HG02973 (cell line): ENCODE results near the gene SNX22.

ENCODE experiments used
- ATAC-seq: cut with Tn5 transposase; IDR thresholded peaks from one replicate; pipeline ENCODE4 v1.9.1; 2021; ENCODE audit warnings: moderate library complexity; ENCODE audit not compliant: unreplicated experiment

SNX22 gene

DNA sequence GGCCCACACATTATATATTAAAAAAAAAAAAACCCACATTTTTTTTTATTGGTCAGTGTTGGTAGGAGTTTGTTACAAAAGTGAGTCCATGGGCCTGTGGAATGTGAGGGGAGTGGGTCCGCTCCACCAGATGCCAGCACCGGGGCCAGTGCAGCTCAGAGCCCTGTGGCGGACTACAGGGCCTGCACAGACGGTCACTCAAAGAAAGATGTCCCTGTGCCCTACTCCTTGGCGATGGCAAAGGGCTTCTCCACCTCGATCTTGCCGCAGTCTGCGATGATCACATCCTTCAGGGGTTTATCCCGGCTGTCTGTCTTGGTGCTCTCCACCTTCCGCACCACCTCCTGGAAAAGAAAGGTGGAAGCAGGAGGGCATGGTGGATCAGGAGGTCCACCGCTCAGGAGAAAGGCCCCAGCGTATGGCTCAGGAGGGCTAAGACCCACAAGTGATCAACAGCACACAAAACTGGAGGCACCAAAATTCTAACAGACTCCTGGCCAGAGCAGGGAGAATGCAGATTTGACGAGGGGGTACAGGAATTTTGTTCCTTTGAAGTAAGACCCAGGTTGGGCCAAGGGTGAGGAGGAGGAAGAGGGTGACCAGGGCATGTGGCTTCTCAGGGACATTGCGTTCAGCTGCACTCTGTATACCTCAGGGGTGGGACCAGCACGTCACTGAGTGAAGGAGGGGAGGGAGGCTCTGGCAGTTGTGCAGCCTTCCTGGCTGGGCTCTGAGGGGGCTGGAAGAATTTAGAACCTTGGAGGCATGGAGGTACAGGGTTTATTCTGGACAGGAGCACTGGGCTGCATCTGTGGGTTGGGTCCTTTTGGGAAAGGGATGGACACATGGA is 4.5 kb downstream of the SNX22 start:
- no peak for ATAC-seq

DNA sequence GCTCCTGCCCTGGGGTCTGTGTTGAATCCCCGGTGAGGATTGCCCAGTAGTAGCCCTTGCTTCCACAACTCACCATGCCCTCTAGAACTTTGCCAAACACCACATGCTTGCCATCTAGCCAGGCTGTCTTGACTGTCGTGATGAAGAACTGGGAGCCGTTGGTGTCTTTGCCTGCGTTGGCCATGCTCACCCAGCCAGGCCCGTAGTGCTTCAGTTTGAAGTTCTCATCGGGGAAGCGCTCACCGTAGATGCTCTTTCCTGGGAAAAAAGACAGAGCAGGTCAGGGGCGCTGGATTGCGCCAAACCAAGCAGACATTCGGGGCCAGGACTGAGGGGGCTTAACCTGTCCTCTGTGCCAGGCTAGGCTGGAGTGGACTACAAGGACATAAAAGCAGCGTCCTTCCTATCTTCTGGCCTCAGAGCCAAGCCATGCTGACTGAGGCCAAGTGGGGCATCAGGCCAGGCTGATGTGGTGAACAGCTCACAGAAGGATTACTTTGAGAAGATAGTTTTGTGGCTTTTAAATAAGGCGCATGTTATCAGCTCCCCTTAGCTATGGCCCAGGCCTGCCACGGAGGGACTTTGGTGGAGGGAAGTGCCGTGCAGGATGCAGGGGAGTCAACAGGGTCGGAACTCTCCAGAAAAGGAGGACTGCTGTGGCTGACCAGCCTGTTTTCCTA is 5.3 kb downstream of the SNX22 start:
- ATAC-seq = no peak

DNA sequence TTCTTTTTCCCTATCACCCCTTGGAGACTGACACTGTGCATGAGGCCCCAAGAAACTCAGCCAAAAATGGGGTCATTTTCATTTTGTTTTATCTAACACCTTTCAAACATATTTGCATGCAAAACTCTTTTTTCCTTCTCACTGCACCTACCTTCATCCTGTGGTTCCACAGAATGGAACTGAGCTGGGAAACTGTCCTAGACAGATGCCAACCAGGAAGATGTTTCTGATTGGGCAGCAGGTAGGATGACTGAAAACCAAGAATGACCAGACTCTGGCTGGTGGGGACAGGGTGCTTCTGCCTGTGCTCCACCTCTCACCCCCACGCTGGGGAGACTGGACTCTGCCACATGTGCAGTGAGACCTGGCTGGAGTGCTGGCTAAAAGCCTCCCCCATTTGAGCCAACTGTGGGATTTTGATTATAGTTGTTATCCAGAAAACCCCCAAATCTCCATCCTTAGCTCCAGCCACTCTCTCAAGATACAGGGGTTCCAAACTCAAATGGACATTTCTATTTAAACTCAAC is 6.1 kb downstream of the SNX22 start:
- ATAC-seq = no peak

DNA sequence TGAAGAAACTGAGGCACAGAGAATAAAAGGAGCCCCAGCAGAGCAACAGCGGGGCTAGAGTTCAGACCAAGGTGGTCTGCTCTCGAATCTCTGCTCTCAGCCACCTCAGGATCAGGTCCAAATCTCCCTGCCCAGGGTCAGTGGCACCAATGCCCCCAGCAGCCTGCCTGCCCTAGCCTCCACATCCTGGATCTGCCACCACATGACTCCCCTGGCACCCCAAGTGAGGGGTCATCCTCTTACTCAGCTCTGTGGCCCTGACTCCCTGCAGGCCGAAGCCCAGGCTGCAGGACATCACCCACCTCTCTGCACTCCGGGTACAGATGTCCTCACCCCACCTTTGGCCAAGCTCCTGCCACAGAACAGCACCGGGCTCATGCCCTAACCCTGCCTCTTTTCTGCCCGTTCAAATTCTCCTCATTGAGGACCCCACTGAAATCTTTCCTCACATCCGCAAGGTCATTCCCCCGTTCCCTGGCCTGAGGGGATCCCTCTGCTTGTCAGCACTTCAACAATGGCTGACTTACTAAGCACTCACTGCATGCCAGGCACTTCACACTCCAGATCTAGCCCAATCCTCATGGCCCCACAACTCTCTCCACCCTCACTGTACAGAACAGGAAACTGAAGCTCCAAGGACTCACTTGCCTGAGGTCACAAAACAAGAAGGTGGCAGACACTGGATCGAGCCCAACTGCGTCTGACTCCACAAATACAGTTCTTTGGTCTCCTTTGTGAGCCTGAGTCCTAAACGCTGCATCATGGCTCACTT is 7.0 kb downstream of the SNX22 start:
- no peak for ATAC-seq

DNA sequence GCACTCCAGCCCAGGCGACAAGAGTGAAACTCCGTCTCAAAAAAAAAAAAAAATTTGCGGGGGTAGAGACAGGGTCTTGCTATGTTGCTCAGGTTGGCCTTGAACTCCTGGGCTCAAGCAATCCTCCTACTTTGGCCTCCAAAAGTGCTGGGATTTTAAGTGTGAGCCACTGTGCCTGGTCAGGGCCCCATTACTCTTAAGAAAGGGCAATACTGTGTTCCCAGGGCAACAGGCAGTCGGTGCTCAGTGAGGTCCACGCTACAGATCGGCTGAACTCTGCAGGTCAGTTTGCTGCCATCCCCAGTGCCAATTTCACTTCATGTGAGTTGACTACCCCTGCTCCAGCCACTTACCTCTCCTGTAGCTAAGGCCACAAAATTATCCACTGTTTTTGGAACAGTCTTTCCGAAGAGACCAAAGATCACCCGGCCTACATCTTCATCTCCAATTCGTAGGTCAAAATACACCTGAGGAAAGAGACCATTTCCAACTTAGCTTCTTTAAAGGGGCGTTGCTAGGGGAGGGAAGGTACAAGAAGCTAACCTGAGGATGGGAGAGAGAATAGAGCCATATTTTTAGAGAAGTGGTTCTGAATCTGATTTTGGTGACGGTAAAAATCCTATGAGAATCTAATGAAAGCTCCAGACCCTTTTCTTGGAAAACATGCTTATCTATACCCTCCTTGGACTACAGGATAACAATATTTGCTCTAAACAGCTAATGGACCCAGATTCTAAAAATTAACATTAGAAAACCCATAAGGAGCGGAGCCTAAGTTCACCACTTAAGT is 10.4 kb downstream of the SNX22 start:
- no peak for ATAC-seq

DNA sequence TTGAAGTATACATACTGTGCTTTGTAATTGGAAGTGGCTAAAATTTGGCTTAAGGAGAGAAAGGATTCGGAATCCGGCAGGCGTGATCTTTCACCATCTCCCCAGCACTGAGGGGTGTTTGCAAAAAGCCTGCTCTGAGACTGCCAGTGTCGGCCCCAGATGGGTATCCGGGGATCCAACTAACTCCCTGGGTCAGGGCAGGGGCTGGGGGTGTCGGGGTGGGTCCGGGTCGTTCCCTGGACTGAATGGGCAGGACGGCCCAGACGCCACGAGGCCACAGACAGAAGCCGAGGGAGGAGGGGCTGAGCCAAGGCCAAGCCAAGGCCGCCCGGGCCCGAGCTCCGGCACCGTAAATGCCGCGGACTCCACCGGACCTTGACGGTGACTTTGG is 10.9 kb downstream of the SNX22 start:
- ATAC-seq = peak; percentile 25

DNA sequence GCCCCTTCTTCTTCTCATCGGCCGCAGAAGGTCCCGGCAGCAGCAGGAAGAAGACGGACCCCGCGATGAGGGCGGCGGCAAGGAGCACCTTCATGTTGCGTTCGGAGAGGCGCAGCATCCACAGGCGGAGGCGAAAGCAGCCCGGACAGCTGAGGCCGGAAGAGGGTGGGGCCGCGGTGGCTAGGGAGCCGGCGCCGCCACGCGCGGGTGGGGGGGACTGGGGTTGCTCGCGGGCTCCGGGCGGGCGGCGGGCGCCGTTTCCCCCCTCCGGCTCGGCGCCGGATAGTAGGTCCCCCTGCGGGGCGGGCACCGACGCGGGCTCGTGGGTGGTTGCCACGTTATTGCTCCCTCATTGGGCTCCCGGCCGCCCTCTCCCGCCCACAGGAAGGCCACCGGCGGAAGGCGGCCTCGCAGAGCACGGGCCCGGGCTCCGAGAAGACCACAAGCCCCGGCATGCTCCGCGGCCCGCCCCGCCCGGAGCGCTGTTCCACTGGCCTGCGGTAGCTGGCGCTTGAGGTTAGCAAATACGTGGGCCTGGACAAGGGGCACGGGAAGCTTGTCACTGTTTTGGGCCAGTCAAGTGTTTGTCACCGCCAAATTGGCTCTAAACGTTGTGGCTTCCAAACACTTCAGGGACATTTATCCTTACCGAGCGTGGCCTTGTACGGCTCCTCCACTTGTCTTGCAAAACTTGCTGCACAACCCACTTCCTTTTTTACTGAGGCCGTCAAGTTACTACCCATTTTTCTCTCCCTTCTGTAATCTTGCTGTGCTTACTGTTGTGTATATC is 11.5 kb downstream of the SNX22 start, which contains the start of gene PPIB:
TSS of gene PPIB (minus strand) at position 154 of the 790 bp plus-strand sequence. CDS start at position 118, 36 bp downstream.
- ATAC-seq = peak; percentile 89

DNA sequence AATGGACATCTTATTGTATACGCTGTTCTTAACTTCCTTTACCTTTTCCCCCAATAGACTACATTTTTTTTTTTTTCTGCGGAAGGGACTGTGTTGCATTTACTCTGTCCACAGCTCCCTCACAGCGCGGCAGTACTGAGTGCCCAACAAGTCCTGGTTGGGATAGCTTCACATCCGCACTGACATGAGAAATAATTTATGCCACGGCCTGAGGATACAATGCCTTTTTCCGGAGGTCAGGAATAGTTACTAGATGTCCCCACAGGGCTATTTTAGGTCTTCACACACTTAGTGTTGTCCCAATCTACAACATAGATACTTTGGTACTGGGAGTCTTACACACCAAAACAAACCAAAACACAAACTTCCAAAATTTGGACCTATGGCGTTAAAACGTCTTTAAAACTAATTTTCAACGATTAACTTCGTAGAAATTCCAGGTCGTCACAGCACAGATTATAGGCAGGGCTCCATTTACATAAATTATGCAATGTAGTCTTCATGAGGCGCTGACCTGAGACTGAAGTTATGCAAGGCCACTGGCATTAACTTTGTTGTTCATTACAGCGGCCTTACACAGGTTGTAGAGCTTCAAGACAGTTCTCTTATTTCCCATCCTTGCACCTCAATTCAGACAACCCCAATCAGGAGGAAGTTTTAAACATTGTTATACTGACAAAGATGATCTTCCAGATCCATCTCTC is 12.3 kb downstream of the SNX22 start:
- ATAC-seq = no peak

DNA sequence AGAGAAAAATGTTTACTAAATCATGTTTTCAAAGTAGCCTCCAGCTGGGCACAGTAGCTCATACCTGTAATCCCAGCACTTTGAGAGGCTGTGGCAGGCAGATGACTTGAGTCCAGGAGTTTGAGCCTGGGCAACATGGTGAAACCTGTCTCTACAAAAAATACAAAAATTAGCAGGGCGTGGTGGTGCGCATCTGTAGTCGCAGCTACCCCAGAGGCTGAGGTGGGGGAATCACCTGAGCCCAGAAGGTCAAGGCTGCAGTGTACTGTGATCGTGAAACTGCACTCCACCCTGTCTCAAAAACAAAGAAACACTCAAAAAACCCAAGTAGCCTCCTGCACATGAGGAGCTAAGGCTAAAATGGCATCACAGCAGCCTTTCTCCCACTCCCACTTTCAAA is 12.9 kb downstream of the SNX22 start:
- no peak for ATAC-seq

DNA sequence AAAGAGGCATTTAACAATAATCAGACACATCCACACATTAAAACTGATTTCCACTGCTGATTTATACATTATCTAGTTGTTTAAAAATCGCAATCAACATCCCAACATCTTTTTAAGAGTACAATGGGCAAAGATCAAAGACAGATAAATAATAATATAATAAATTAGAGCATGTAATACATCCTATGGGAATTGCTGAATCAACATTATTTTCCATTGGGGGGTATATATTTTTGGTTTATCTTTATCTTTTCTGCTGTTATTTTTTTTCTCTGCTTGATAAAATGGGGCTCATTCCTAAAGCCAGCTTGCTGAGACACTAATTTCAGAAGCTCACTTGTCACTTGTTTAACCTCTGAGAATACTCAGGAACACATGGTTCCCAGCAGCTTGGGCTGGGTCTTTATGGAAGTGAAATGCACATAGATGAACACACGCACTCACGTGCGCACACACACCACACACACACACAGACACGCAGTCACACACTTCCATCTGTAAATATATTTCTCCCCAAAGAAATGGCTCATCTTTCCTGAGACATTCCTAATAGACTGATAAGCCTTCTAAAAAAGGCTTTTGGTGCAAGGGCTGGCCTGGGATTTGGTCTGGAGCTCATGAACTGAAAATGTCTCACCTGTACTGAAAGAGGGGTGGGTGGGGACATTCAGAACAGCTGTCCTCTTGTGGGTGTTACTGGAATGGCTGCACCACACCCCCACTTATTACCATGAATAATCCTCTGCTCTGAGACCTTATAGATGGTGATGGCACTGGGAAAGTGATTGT is 14.8 kb downstream of the SNX22 start:
- ATAC-seq = no peak

DNA sequence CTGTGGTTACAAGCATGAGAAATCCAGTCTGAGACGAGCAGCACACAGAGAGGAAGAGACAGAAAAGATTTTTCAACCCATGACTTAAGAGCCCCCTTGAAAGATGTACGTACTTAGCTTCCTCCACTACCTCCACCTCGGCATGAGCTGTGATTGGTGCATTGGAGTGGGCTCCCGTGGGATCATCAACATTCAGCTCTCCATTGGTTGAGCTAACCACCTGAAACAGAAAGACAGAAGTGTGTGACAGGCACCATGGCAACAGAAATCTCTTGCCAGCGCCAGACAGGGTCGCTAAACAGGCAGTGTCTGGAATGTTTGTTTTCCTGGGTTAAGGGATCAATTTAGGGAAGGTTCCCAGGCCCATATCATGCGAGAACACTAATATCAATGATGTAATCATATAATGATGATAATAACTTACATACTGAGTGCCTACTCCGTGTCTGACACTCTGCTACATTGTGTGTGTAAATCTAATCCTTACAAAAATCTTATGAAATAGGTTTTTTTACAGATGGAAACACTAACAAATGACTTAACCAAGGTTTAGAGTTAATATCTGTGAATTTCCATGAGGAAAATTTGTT is 28.8 kb downstream of the SNX22 start:
- ATAC-seq = no peak

DNA sequence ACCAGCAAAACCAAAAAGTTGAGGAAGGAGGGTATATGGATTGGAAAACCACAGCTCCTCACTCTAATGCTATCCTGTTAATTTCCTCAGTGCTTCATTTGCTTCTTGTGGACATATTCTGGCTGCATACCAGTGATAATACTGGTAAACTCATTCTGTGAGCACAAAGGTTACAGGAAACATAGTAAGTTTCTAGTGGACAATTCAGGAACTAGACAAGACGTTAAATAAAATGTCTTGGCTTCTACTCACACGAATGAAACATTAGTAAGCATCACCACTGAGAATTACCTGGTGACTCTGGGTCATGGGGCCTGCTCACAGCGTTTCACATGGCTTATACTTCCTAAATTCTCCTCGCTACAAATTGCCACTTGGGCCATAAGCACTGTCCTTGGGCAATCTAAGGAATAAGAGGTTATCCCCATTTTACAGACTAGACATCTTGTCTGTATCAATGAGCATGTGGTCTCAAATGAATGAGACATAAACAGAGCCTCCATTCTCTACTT is 31.4 kb downstream of the SNX22 start:
- no peak for ATAC-seq

DNA sequence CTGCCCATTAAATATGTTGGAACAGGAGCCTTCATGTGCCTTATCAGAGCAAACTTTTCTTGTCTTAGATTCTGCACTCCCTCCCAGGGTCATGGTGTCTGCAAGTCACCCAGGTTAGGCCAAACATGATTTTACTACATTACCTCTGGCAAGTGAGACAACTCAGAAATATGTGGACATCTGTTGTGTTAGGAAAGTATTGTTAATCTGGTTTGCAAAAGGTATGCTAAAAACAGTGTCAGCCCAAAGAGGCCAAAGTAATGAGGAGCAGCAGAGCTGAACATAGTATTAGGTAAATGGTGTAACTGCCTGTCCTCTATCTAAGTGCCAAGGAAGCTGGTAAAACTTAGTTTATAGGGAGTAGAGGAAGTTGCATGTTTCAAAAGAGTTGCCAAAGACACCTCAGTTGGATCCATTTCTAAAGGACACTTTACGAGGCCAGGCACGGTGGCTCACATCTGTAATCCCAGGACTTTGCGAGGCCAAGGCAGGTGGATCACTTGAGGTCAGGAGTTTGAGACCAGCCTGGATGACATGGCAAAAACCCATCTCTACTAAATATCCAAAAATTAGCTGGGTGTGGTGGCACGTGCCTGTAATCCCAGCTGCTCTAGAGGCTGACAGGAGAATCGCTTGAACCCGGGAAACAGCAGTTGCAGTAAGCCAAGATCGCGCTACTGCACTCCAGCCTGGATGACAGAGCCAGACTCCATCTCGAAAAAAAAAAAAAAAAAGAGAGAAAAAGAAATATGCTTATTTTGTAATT is 33.8 kb downstream of the SNX22 start:
- ATAC-seq = no peak

DNA sequence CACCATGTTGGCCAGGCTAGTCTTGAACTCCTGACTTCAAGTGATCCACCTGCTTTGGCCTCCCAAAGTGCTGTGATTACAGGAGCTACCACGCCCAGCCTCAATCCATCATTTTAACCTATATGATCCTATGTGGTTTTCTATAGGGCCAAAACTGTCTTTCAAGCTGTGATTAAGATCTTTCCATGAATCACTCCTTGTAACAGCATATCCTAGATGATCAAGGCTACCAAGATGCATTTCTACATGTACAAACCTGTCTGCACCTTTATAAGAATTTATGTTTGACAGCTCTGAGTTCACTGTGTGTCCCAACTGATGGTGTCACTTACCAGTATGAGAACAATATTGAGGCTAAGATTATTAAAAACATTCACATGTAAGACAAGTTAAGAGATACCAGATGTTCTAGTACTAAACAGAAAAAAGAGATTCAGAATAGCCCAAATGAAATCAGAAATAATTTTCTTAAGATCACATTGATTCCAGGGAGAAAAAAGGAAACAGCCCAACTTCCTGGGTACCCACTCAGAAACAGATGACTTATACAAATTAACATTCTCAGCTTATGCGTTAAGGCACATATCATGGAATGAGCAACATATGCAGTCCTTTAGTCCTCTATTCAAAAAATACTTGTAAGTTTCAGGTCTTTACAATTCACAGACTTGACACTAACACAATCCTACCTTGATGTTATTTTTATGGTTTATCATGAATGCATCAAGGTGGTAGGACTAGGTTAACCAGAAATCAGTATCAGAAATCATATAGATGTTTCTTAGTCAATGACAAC is 36.1 kb downstream of the SNX22 start:
- no peak for ATAC-seq

DNA sequence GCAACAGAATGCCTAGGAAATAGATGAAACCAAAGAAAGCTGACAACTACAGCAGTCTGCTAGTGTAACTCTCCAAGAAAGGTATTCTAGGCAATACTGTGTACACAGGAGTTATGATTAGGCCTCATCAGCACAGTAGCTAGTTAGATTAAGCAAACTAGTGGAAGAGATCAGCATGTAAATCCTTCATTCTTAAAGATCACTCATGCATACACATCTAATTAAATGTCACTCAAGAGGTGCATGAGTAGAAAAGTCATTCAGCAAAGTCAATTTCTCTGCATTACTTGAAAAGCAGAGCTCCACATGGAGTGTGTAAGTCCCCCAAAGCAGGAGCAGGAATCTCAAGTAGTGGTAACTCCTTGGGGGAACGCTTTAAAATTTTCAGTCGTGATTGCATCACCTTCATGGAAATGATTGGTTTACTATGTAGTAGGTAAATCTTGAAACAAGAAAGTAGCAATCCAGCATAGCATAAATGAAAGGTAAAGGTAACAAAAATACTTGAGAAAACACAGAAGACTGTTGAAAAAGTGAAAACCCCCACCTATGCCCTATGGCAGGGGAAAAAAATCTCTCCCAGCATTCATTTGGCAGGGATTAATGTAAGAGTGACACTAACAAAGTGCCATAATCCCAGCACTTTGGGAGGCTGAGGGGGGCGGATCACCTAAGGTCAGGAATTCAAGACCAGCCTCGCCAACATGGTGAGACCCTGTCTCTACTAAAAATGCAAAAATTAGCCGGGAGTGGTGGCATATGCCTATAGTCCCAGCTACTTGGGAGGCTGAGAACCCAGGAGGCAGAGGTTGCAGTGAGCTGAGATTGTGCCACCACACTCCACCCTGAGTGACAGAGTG is 40.7 kb downstream of the SNX22 start:
- no peak for ATAC-seq
